ENCODE results near the gene UBTF. TPM values are rescaled to one million over a fixed set of nuclear protein-coding genes. Genes with fewer than 3 reads are reported as not detected.

Gene UBTF
- total and polyA plus RNA-seq, 7 experiments from 2014 or later = 49.0 to 303 (median 162) TPM

- Histone ChIP-seq H3K4me1 (ENCODE audit: control insufficient read depth in 2 of 2, insufficient read depth in 2 of 2, low read length in 2 of 2) (peaks cover 14 to 17% of the 10 kb centered on the region in 2 donors), H3K27me3 (ENCODE audit: control insufficient read depth in 2 of 2, insufficient read depth in 2 of 2, low read length in 2 of 2) (no peaks in the 10 kb centered on the region), H3K9me3 (ENCODE audit: control insufficient read depth in 2 of 3, low read length in 3 of 3) (no peaks in the 10 kb centered on the region), H3K36me3 (ENCODE audit: control insufficient read depth in 2 of 3, insufficient read depth in 3 of 3, low read length in 3 of 3) (peaks cover 12 to 30% (median 14%) of the 10 kb centered on the region in 3 experiments), H3K27ac (ENCODE audit: low read depth, low read length) (peak overlapping the region; percentile 32), H3K4me3 (ENCODE audit: low read length) (no peak overlapping the region)
- intact Hi-C loops (cut with micrococcal nuclease) = loop anchor here in 1 of 2 donors (5.0 kb wide), 1 partner anchor 298 kb away; the partner anchor contains the start of gene GPATCH8
- CTCF ChIA-PET = interaction anchor here (1.0 to 1.3 kb wide), 4 partner anchors 11 to 141 kb away, joined by 3 to 6 read pairs (median 4); partner anchors contain the start of gene GRN
- Mint-ChIP-seq H3K36me3 (peaks cover 5 to 18% (median 10%) of the 10 kb centered on the region in 5 donors), H3K4me1 (peaks cover 28 to 52% (median 46%) of the 10 kb centered on the region in 7 donors), H3K4me3 (no peak overlapping the region), H3K27me3 (no peaks in the 10 kb centered on the region), H3K27ac (peak overlapping the region in 6 of 9 donors; percentile 32 to 75 (median 66)), H3K9me3 (peaks cover 0 to 3% (median 0%) of the 10 kb centered on the region in 11 donors)
- POLR2A ChIA-PET = interaction anchor here (1.1 to 12.1 kb wide), 4 partner anchors 11 to 124 kb away, joined by 3 to 319 read pairs (median 66); partner anchors contain the start of genes TMUB2 and UBTF
- DNase-seq (peak in 1 of 9 donors; percentile 20), ATAC-seq (no peak)
Measured at GRCh38 chr17:44204441-44204882, 15.0 kb downstream of the UBTF start.

GRCh38 chr17:44203731-44204440, 15.6 kb downstream of the UBTF start:
- H3K36me3 ChIP-seq (ENCODE audit: control insufficient read depth in 2 of 3, insufficient read depth in 3 of 3, low read length in 3 of 3) = peaks cover 10 to 26% (median 11%) of the 10 kb centered on the region in 3 experiments
- Mint-ChIP-seq H3K4me1 (peaks cover 28 to 52% (median 46%) of the 10 kb centered on the region in 7 donors), H3K27ac (peak overlapping the region; percentile 6 to 96 (median 70)), H3K4me3 (peak overlapping the region in 4 of 10 donors; percentile 26 to 52 (median 30)), H3K9me3 (peaks cover 0 to 3% (median 0%) of the 10 kb centered on the region in 11 donors), H3K36me3 (peaks cover 5 to 18% (median 10%) of the 10 kb centered on the region in 5 donors), H3K27me3 (no peaks in the 10 kb centered on the region)
- DNase-seq = peak in 7 of 9 donors; percentile 37 to 55 (median 43)
- no peaks in the 10 kb centered on the region for H3K9me3 ChIP-seq (ENCODE audit: control insufficient read depth in 2 of 3, low read length in 3 of 3)
- intact Hi-C loops (cut with micrococcal nuclease) = loop anchor here in 1 of 2 donors (5.0 kb wide), 1 partner anchor 298 kb away; the partner anchor contains the start of gene GPATCH8
- peaks cover 14 to 17% of the 10 kb centered on the region in 2 donors for H3K4me1 ChIP-seq (ENCODE audit: control insufficient read depth in 2 of 2, insufficient read depth in 2 of 2, low read length in 2 of 2)
- H3K27ac ChIP-seq (ENCODE audit: low read depth, low read length) = peak overlapping the region; percentile 32
- no peaks in the 10 kb centered on the region for H3K27me3 ChIP-seq (ENCODE audit: control insufficient read depth in 2 of 2, insufficient read depth in 2 of 2, low read length in 2 of 2)
- ChIA-PET POLR2A (interaction anchor here (1.1 to 12.1 kb wide), 4 partner anchors 12 to 125 kb away, joined by 3 to 319 read pairs (median 66); partner anchors contain the start of genes TMUB2 and UBTF), CTCF (interaction anchor here (0.5 to 1.3 kb wide), 6 partner anchors 8 to 141 kb away, joined by 3 to 6 read pairs (median 3); partner anchors contain the start of gene GRN)
- no peak overlapping the region for H3K4me3 ChIP-seq (ENCODE audit: low read length)
- ATAC-seq = no peak

GRCh38 chr17:44202756-44203155, 16.7 kb downstream of the UBTF start:
- ATAC-seq (no peak), DNase-seq (no peak)
- Histone ChIP-seq H3K36me3 (ENCODE audit: control insufficient read depth in 2 of 3, insufficient read depth in 3 of 3, low read length in 3 of 3) (peaks cover 4 to 18% (median 4%) of the 10 kb centered on the region in 3 experiments), H3K27ac (ENCODE audit: low read depth, low read length) (no peak overlapping the region), H3K4me3 (ENCODE audit: low read length) (no peak overlapping the region), H3K9me3 (ENCODE audit: control insufficient read depth in 2 of 3, low read length in 3 of 3) (no peaks in the 10 kb centered on the region), H3K4me1 (ENCODE audit: control insufficient read depth in 2 of 2, insufficient read depth in 2 of 2, low read length in 2 of 2) (peaks cover 22 to 23% of the 10 kb centered on the region in 2 donors), H3K27me3 (ENCODE audit: control insufficient read depth in 2 of 2, insufficient read depth in 2 of 2, low read length in 2 of 2) (no peaks in the 10 kb centered on the region)
- peaks cover 0 to 15% (median 5%) of the 10 kb centered on the region in 5 donors for H3K36me3 Mint-ChIP-seq
- peak overlapping the region; percentile 15 to 96 (median 58) for H3K27ac Mint-ChIP-seq
- peaks cover 33 to 54% (median 45%) of the 10 kb centered on the region in 7 donors for H3K4me1 Mint-ChIP-seq
- peak overlapping the region in 6 of 10 donors; percentile 7 to 58 (median 29) for H3K4me3 Mint-ChIP-seq
- H3K27me3 Mint-ChIP-seq = no peaks in the 10 kb centered on the region
- ChIA-PET CTCF (interaction anchor here (1.0 to 2.9 kb wide), 5 partner anchors 8 to 153 kb away, joined by 3 to 14 read pairs (median 4); partner anchors contain the start of gene TMUB2), POLR2A (interaction anchor here (0.6 to 12.1 kb wide), 3 partner anchors 13 to 478 kb away, joined by 6 to 319 read pairs (median 128); partner anchors contain the start of genes TMUB2 and UBTF)
- intact Hi-C loops (cut with micrococcal nuclease) = loop anchor here in 1 of 2 donors (5.0 kb wide), 1 partner anchor 300 kb away; the partner anchor contains the start of gene GPATCH8
- H3K9me3 Mint-ChIP-seq = peaks cover 0 to 3% (median 0%) of the 10 kb centered on the region in 11 donors

GRCh38 chr17:44200478-44201155, 18.9 kb downstream of the UBTF start:
- CTCF ChIA-PET = interaction anchor here (0.8 to 2.9 kb wide), 4 partner anchors 10 to 130 kb away, joined by 3 to 14 read pairs (median 5); no protein-coding TSS in a partner anchor
- intact Hi-C loops (cut with micrococcal nuclease) = loop anchor here (1.0 to 5.0 kb wide), 10 partner anchors 10 to 850 kb away; partner anchors contain the start of genes DCAKD (in 1 of the 2), GPATCH8 (in 1 of the 2), GRN (in 1 of the 2) and HDAC5 (in 1 of the 2)
- no peak for DNase-seq

GRCh38 chr17:44199553-44200477, 19.7 kb downstream of the UBTF start, which contains the start of gene ATXN7L3:
TSS of gene ATXN7L3 (minus strand) at chr17:44199884. CDS start at chr17:44198070, 1,814 bp downstream.
- intact Hi-C loops (cut with micrococcal nuclease) = loop anchor here (1.0 to 5.0 kb wide), 11 partner anchors 10 to 1028 kb away; partner anchors contain the start of genes DCAKD (in 1 of the 2), GPATCH8 (in 1 of the 2), GRN (in 1 of the 2) and HDAC5 (in 1 of the 2)
- H3K36me3 Mint-ChIP-seq = peaks cover 0 to 21% (median 8%) of the 10 kb centered on the region in 5 donors
- POLR2A ChIA-PET = interaction anchor here (1.1 to 12.1 kb wide), 5 partner anchors 13 to 962 kb away, joined by 3 to 319 read pairs (median 11); partner anchors contain the start of genes HEXIM2, TMUB2 and UBTF
- Histone ChIP-seq H3K4me1 (ENCODE audit: control insufficient read depth in 2 of 2, insufficient read depth in 2 of 2, low read length in 2 of 2) (peaks cover 27 to 34% of the 10 kb centered on the region in 2 donors), H3K36me3 (ENCODE audit: control insufficient read depth in 2 of 3, insufficient read depth in 3 of 3, low read length in 3 of 3) (peaks cover 0 to 27% (median 6%) of the 10 kb centered on the region in 3 experiments), H3K27ac (ENCODE audit: low read depth, low read length) (peak within 1 kb of the TSS; percentile 93), H3K9me3 (ENCODE audit: control insufficient read depth in 2 of 3, low read length in 3 of 3) (no peaks in the 10 kb centered on the region), H3K27me3 (ENCODE audit: control insufficient read depth in 2 of 2, insufficient read depth in 2 of 2, low read length in 2 of 2) (no peaks in the 10 kb centered on the region), H3K4me3 (ENCODE audit: low read length) (peak within 1 kb of the TSS; percentile 68)
- no peaks in the 10 kb centered on the region for H3K27me3 Mint-ChIP-seq
- CTCF ChIA-PET = no interaction called here
- peaks cover 39 to 61% (median 53%) of the 10 kb centered on the region in 7 donors for H3K4me1 Mint-ChIP-seq
- H3K9me3 Mint-ChIP-seq = peaks cover 0 to 3% (median 0%) of the 10 kb centered on the region in 11 donors
- DNase-seq = peak; percentile 90 to 99 (median 98)
- peak; percentile 91 for ATAC-seq
- peak within 1 kb of the TSS; percentile 91 to 97 (median 96) for H3K27ac Mint-ChIP-seq
- H3K4me3 Mint-ChIP-seq = peak within 1 kb of the TSS; percentile 90 to 97 (median 92)

More at GRCh38 chr17:44200478-44201155, 18.9 kb downstream of the UBTF start:
- POLR2A ChIA-PET = interaction anchor here (2.8 to 12.1 kb wide), 3 partner anchors 14 to 126 kb away, joined by 11 to 319 read pairs (median 128); partner anchors contain the start of genes TMUB2 and UBTF
- no peak for ATAC-seq
- peak overlapping the region; percentile 60 to 97 (median 94) for H3K27ac Mint-ChIP-seq
- peak overlapping the region; percentile 90 to 97 (median 91) for H3K4me3 Mint-ChIP-seq
- Histone ChIP-seq H3K4me3 (ENCODE audit: low read length) (peak overlapping the region; percentile 68), H3K9me3 (ENCODE audit: control insufficient read depth in 2 of 3, low read length in 3 of 3) (no peaks in the 10 kb centered on the region), H3K27me3 (ENCODE audit: control insufficient read depth in 2 of 2, insufficient read depth in 2 of 2, low read length in 2 of 2) (no peaks in the 10 kb centered on the region), H3K4me1 (ENCODE audit: control insufficient read depth in 2 of 2, insufficient read depth in 2 of 2, low read length in 2 of 2) (peaks cover 27 to 34% of the 10 kb centered on the region in 2 donors), H3K27ac (ENCODE audit: low read depth, low read length) (peak overlapping the region; percentile 93), H3K36me3 (ENCODE audit: control insufficient read depth in 2 of 3, insufficient read depth in 3 of 3, low read length in 3 of 3) (peaks cover 0 to 19% (median 3%) of the 10 kb centered on the region in 3 experiments)
- H3K36me3 Mint-ChIP-seq = peaks cover 0 to 17% (median 8%) of the 10 kb centered on the region in 5 donors
- H3K27me3 Mint-ChIP-seq = no peaks in the 10 kb centered on the region
- peaks cover 39 to 61% (median 53%) of the 10 kb centered on the region in 7 donors for H3K4me1 Mint-ChIP-seq
- H3K9me3 Mint-ChIP-seq = peaks cover 0 to 3% (median 0%) of the 10 kb centered on the region in 11 donors
